BJ (cell line): ENCODE data around the gene KLHL4. TPM values are rescaled to one million over a fixed set of nuclear protein-coding genes. Genes with fewer than 3 reads are reported as not detected.

ENCODE experiments used
- CTCF ChIA-PET: fragments of 350-600 bp; formaldehyde crosslinking; extraction: SDS; loops from one replicate; lab custom pipeline; 2021; ENCODE audit warnings: antibody characterized with exemption, inconsistent platforms; lab: Yijun Ruan, JAX
- POLR2A ChIA-PET: fragments of 300-600 bp; sonication (Branson Sonifier 250); formaldehyde crosslinking; extraction: SDS; loops from one replicate; lab custom pipeline; 2021; ENCODE audit warnings: antibody characterized with exemption; lab: Charles Lee
- DNase-seq: peaks from one replicate; pipeline ENCODE4 v3.0.0-alpha.2; 2011; ENCODE audit warnings: low read depth
- H3K27me3 ChIP-seq: 2 replicates; pipeline ENCODE4 v1.6.0; 2011; ENCODE audit warnings: low read length; ENCODE audit not compliant: control insufficient read depth, insufficient read depth
- H3K36me3 ChIP-seq: 2 replicates; pipeline ENCODE4 v1.5.1; 2011; ENCODE audit warnings: low read length; ENCODE audit not compliant: control insufficient read depth, insufficient read depth
- H3K4me3 ChIP-seq: 2 replicates; pipeline ENCODE4 v1.5.1; 2011; ENCODE audit warnings: low read depth, mild to moderate bottlenecking, control low read depth, low read length
- polyA plus RNA-seq: library from polyadenylated mRNA; depleted of rRNA; stranded (reverse); fragments of >200 nt; gene quantifications from 2 replicates; pipeline ENCODE4 v1.2.3, GENCODE V29; 2011
- TF ChIP-seq, protein P1 (sequence below): IDR thresholded peaks from 2 replicates; pipeline ENCODE4 v1.5.1; 2011; ENCODE audit warnings: low read depth, mild to moderate bottlenecking, control low read depth, inconsistent platforms, low read length, moderate library complexity; ENCODE audit not compliant: insufficient read depth

KLHL4 gene
- polyA plus RNA-seq, 1 experiment = not detected

DNA sequence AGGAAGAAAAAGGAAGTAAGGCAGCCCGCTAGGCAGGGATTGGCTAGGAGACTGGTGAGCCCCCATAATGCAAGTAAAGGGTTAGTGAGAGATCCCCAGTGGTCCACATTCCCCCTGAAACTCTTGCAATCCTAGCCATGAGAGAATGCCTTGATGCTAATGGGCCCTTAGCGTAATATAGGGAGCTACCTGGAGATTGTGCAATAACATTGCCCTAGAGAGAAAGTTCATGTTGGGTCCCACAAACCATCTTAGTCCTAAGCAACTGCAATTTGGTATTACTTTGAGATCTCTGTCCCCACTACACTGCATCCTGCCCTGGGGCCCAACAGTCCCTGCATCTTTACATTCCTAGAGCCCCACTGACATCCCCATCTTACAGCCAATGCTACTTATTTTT lies 188.5 kb downstream of the KLHL4 start:
- no peak for DNase-seq
- CTCF ChIA-PET = no interaction called here
- Histone ChIP-seq H3K4me3 (no peak overlapping the region), H3K27me3 (no peaks in the 10 kb centered on the region), H3K36me3 (no peaks in the 10 kb centered on the region)
- POLR2A ChIA-PET = no interaction called here
- TF ChIP-seq, protein P1, sequence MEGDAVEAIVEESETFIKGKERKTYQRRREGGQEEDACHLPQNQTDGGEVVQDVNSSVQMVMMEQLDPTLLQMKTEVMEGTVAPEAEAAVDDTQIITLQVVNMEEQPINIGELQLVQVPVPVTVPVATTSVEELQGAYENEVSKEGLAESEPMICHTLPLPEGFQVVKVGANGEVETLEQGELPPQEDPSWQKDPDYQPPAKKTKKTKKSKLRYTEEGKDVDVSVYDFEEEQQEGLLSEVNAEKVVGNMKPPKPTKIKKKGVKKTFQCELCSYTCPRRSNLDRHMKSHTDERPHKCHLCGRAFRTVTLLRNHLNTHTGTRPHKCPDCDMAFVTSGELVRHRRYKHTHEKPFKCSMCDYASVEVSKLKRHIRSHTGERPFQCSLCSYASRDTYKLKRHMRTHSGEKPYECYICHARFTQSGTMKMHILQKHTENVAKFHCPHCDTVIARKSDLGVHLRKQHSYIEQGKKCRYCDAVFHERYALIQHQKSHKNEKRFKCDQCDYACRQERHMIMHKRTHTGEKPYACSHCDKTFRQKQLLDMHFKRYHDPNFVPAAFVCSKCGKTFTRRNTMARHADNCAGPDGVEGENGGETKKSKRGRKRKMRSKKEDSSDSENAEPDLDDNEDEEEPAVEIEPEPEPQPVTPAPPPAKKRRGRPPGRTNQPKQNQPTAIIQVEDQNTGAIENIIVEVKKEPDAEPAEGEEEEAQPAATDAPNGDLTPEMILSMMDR = no peak

DNA sequence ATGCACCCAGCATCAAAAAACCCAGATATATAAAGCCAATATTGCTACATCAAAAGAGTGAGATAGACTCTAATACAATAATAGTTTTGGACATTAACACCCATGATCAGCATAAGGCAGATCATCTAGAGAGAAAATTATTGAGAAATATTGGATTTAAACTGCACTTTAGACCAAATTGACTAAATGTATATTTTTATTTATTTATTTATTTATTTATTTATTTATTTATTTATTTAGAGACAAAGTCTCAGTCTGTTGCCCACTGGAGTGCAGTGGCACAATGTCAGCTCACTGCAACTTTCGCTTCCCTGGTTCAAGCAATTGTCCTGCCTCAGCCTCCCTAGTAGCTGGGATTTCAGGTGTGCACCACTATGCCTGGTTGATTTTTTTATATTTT lies 193.0 kb downstream of the KLHL4 start:
- no peaks in the 10 kb centered on the region for H3K27me3 ChIP-seq
- TF ChIP-seq, protein P1 = no peak
- H3K4me3 ChIP-seq = no peak overlapping the region
- DNase-seq = no peak
- POLR2A ChIA-PET = no interaction called here
- H3K36me3 ChIP-seq = no peaks in the 10 kb centered on the region
- CTCF ChIA-PET = no interaction called here
